Measurements from ENCODE around the gene MTUS2.

Gene MTUS2

GRCh38 chr13:29472332-29472961 lies 652.3 kb downstream of the MTUS2 start:
- TF ChIP-seq PAX5 (IDR thresholded peaks at IDR 0.05; ENCODE audit: insufficient read depth, low read length, severe bottlenecking), result no peak
- no peak for TF ChIP-seq SPI1 (IDR thresholded peaks at IDR 0.05; ENCODE audit: low read depth, low read length)
- no peak for TF ChIP-seq POU2F2 (IDR thresholded peaks at IDR 0.05; ENCODE audit: low read depth, low read length)
- TF ChIP-seq TAF1 (IDR thresholded peaks at IDR 0.05; ENCODE audit: low read depth, low read length), result no peak
- TF ChIP-seq POLR2AphosphoS5 (IDR thresholded peaks at IDR 0.05; ENCODE audit: low read depth, low read length), result no peak
- TF ChIP-seq POLR2A (IDR thresholded peaks at IDR 0.05; ENCODE audit: low read depth, low read length), result no peak
- FAIRE-seq, result peak; percentile 74
- peak; percentile 30 for DNase-seq (ENCODE audit: insufficient read length, low spot score)

- TF ChIP-seq POLR2AphosphoS5 (IDR thresholded peaks at IDR 0.05; ENCODE audit: low read depth, low read length), result no peak
- TF ChIP-seq SPI1 (IDR thresholded peaks at IDR 0.05; ENCODE audit: low read depth, low read length), result no peak
- no peak for TF ChIP-seq POLR2A (IDR thresholded peaks at IDR 0.05; ENCODE audit: low read depth, low read length)
- no peak for TF ChIP-seq TAF1 (IDR thresholded peaks at IDR 0.05; ENCODE audit: low read depth, low read length)
- no peak for TF ChIP-seq PAX5 (IDR thresholded peaks at IDR 0.05; ENCODE audit: insufficient read depth, low read length, severe bottlenecking)
- TF ChIP-seq POU2F2 (IDR thresholded peaks at IDR 0.05; ENCODE audit: low read depth, low read length), result no peak
- FAIRE-seq, result no peak
These were observed 653.0 kb downstream of the MTUS2 start for GRCh38 chr13:29473166-29473565.

GRCh38 chr13:29474991-29475390 lies 654.9 kb downstream of the MTUS2 start:
- DNase-seq (ENCODE audit: insufficient read length, low spot score), result no peak
- no peak for TF ChIP-seq POU2F2 (IDR thresholded peaks at IDR 0.05; ENCODE audit: low read depth, low read length)
- TF ChIP-seq PAX5 (IDR thresholded peaks at IDR 0.05; ENCODE audit: insufficient read depth, low read length, severe bottlenecking), result no peak
- TF ChIP-seq POLR2AphosphoS5 (IDR thresholded peaks at IDR 0.05; ENCODE audit: low read depth, low read length), result no peak
- no peak for TF ChIP-seq SPI1 (IDR thresholded peaks at IDR 0.05; ENCODE audit: low read depth, low read length)
- TF ChIP-seq TAF1 (IDR thresholded peaks at IDR 0.05; ENCODE audit: low read depth, low read length), result no peak
- TF ChIP-seq POLR2A (IDR thresholded peaks at IDR 0.05; ENCODE audit: low read depth, low read length), result no peak
- no peak for FAIRE-seq

More at GRCh38 chr13:29473166-29473565, 653.0 kb downstream of the MTUS2 start:
- no peak for DNase-seq (ENCODE audit: insufficient read length, low spot score)

GRCh38 chr13:29476046-29476445 lies 655.9 kb downstream of the MTUS2 start:
- no peak for TF ChIP-seq POLR2AphosphoS5 (IDR thresholded peaks at IDR 0.05; ENCODE audit: low read depth, low read length)
- no peak for DNase-seq (ENCODE audit: insufficient read length, low spot score)
- no peak for FAIRE-seq

- no peak for TF ChIP-seq TAF1 (IDR thresholded peaks at IDR 0.05; ENCODE audit: low read depth, low read length)
- no peak for TF ChIP-seq SPI1 (IDR thresholded peaks at IDR 0.05; ENCODE audit: low read depth, low read length)
- no peak for TF ChIP-seq POLR2AphosphoS5 (IDR thresholded peaks at IDR 0.05; ENCODE audit: low read depth, low read length)
- no peak for TF ChIP-seq PAX5 (IDR thresholded peaks at IDR 0.05; ENCODE audit: insufficient read depth, low read length, severe bottlenecking)
- TF ChIP-seq POLR2A (IDR thresholded peaks at IDR 0.05; ENCODE audit: low read depth, low read length), result no peak
- TF ChIP-seq POU2F2 (IDR thresholded peaks at IDR 0.05; ENCODE audit: low read depth, low read length), result no peak
- FAIRE-seq, result no peak
- DNase-seq (ENCODE audit: insufficient read length, low spot score), result no peak
These were observed 659.8 kb downstream of the MTUS2 start for GRCh38 chr13:29479716-29480492.

- TF ChIP-seq TAF1 (IDR thresholded peaks at IDR 0.05; ENCODE audit: low read depth, low read length) (no peak), POLR2AphosphoS5 (IDR thresholded peaks at IDR 0.05; ENCODE audit: low read depth, low read length) (no peak), POU2F2 (IDR thresholded peaks at IDR 0.05; ENCODE audit: low read depth, low read length) (no peak)
- DNase-seq (ENCODE audit: insufficient read length, low spot score) (no peak), FAIRE-seq (no peak)
These were observed 660.9 kb downstream of the MTUS2 start for GRCh38 chr13:29480893-29481525.

GRCh38 chr13:29481603-29482002 lies 661.5 kb downstream of the MTUS2 start:
- FAIRE-seq, result no peak
- no peak for DNase-seq (ENCODE audit: insufficient read length, low spot score)
- no peak for TF ChIP-seq POLR2A (IDR thresholded peaks at IDR 0.05; ENCODE audit: low read depth, low read length)
- TF ChIP-seq TAF1 (IDR thresholded peaks at IDR 0.05; ENCODE audit: low read depth, low read length), result no peak
- no peak for TF ChIP-seq PAX5 (IDR thresholded peaks at IDR 0.05; ENCODE audit: insufficient read depth, low read length, severe bottlenecking)
- no peak for TF ChIP-seq POU2F2 (IDR thresholded peaks at IDR 0.05; ENCODE audit: low read depth, low read length)
- no peak for TF ChIP-seq POLR2AphosphoS5 (IDR thresholded peaks at IDR 0.05; ENCODE audit: low read depth, low read length)
- TF ChIP-seq SPI1 (IDR thresholded peaks at IDR 0.05; ENCODE audit: low read depth, low read length), result no peak

GRCh38 chr13:29482504-29482903 lies 662.4 kb downstream of the MTUS2 start:
- no peak for TF ChIP-seq TAF1 (IDR thresholded peaks at IDR 0.05; ENCODE audit: low read depth, low read length)
- no peak for TF ChIP-seq PAX5 (IDR thresholded peaks at IDR 0.05; ENCODE audit: insufficient read depth, low read length, severe bottlenecking)
- TF ChIP-seq POU2F2 (IDR thresholded peaks at IDR 0.05; ENCODE audit: low read depth, low read length), result no peak
- TF ChIP-seq POLR2A (IDR thresholded peaks at IDR 0.05; ENCODE audit: low read depth, low read length), result no peak
- TF ChIP-seq SPI1 (IDR thresholded peaks at IDR 0.05; ENCODE audit: low read depth, low read length), result no peak
- no peak for TF ChIP-seq POLR2AphosphoS5 (IDR thresholded peaks at IDR 0.05; ENCODE audit: low read depth, low read length)
- DNase-seq (ENCODE audit: insufficient read length, low spot score) (no peak), FAIRE-seq (no peak)

GRCh38 chr13:29483211-29483610 lies 663.1 kb downstream of the MTUS2 start:
- FAIRE-seq (no peak), DNase-seq (ENCODE audit: insufficient read length, low spot score) (no peak)
- TF ChIP-seq POLR2A (IDR thresholded peaks at IDR 0.05; ENCODE audit: low read depth, low read length), result no peak
- no peak for TF ChIP-seq POLR2AphosphoS5 (IDR thresholded peaks at IDR 0.05; ENCODE audit: low read depth, low read length)
- TF ChIP-seq POU2F2 (IDR thresholded peaks at IDR 0.05; ENCODE audit: low read depth, low read length), result no peak
- TF ChIP-seq TAF1 (IDR thresholded peaks at IDR 0.05; ENCODE audit: low read depth, low read length), result no peak
